ENCODE results near the gene DPYD.

Gene DPYD

DNA sequence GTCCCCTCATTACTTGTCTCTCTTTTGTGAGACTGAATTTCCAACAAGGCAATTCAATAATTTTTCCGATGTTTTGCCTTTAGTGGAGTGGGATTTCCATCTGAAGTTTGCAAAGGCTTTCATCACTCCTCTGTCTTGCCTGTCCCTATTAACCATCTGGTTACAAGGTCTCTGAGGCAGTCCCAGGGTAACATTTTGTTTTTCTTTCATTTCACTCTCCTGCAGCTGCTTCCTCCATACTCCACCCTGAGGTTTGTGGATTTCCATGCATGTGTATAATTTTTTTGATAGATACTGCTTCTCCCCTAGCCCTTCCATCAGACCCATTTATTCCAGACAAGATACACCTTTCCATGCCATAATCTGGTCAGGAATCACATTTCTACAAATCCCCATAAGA lies 832.4 kb downstream of the DPYD start:
- Histone ChIP-seq H3K36me3 (ENCODE audit: control insufficient read depth in 1 of 2, insufficient read depth in 2 of 2, low read length in 2 of 2) (no peaks in the 10 kb centered on the region), H3K4me1 (ENCODE audit: control insufficient read depth in 1 of 2, insufficient read depth in 2 of 2, low read length in 2 of 2) (no peaks in the 10 kb centered on the region), H3K27ac (ENCODE audit: low read length) (no peak overlapping the region), H3K27me3 (ENCODE audit: low read depth, low read length) (no peaks in the 10 kb centered on the region), H3K4me3 (ENCODE audit: low read depth in 1 of 2, low read length in 2 of 2) (no peak overlapping the region), H3K9me3 (ENCODE audit: control insufficient read depth in 1 of 2, low read length in 2 of 2) (no peaks in the 10 kb centered on the region)

- Histone ChIP-seq H3K36me3 (ENCODE audit: control insufficient read depth in 1 of 2, insufficient read depth in 2 of 2, low read length in 2 of 2) (no peaks in the 10 kb centered on the region), H3K4me1 (ENCODE audit: control insufficient read depth in 1 of 2, insufficient read depth in 2 of 2, low read length in 2 of 2) (no peaks in the 10 kb centered on the region), H3K27me3 (ENCODE audit: low read depth, low read length) (no peaks in the 10 kb centered on the region), H3K4me3 (ENCODE audit: low read depth in 1 of 2, low read length in 2 of 2) (no peak overlapping the region), H3K9me3 (ENCODE audit: control insufficient read depth in 1 of 2, low read length in 2 of 2) (no peaks in the 10 kb centered on the region), H3K27ac (ENCODE audit: low read length) (no peak overlapping the region)
Observed at GRCh38 chr1:97084546-97084945, 836.3 kb downstream of the DPYD start.

GRCh38 chr1:97082160-97082848 lies 838.5 kb downstream of the DPYD start:
- Histone ChIP-seq H3K4me1 (ENCODE audit: control insufficient read depth in 1 of 2, insufficient read depth in 2 of 2, low read length in 2 of 2) (no peaks in the 10 kb centered on the region), H3K4me3 (ENCODE audit: low read depth in 1 of 2, low read length in 2 of 2) (no peak overlapping the region), H3K27ac (ENCODE audit: low read length) (no peak overlapping the region), H3K27me3 (ENCODE audit: low read depth, low read length) (no peaks in the 10 kb centered on the region), H3K9me3 (ENCODE audit: control insufficient read depth in 1 of 2, low read length in 2 of 2) (no peaks in the 10 kb centered on the region), H3K36me3 (ENCODE audit: control insufficient read depth in 1 of 2, insufficient read depth in 2 of 2, low read length in 2 of 2) (peaks cover 3 to 4% of the 10 kb centered on the region in 2 donors)

- H3K4me1 ChIP-seq (ENCODE audit: control insufficient read depth in 1 of 2, insufficient read depth in 2 of 2, low read length in 2 of 2), result no peaks in the 10 kb centered on the region
Observed at GRCh38 chr1:97078872-97079271, 842.0 kb downstream of the DPYD start.

GRCh38 chr1:97077221-97077620 lies 843.6 kb downstream of the DPYD start:
- Histone ChIP-seq H3K27ac (ENCODE audit: low read length) (no peak overlapping the region), H3K36me3 (ENCODE audit: control insufficient read depth in 1 of 2, insufficient read depth in 2 of 2, low read length in 2 of 2) (peaks cover 3 to 4% of the 10 kb centered on the region in 2 donors), H3K27me3 (ENCODE audit: low read depth, low read length) (no peaks in the 10 kb centered on the region), H3K4me3 (ENCODE audit: low read depth in 1 of 2, low read length in 2 of 2) (no peak overlapping the region), H3K4me1 (ENCODE audit: control insufficient read depth in 1 of 2, insufficient read depth in 2 of 2, low read length in 2 of 2) (no peaks in the 10 kb centered on the region), H3K9me3 (ENCODE audit: control insufficient read depth in 1 of 2, low read length in 2 of 2) (no peaks in the 10 kb centered on the region)

More at GRCh38 chr1:97078872-97079271, 842.0 kb downstream of the DPYD start:
- no peaks in the 10 kb centered on the region for H3K9me3 ChIP-seq (ENCODE audit: control insufficient read depth in 1 of 2, low read length in 2 of 2)
- H3K27ac ChIP-seq (ENCODE audit: low read length), result no peak overlapping the region
- peaks cover 3 to 4% of the 10 kb centered on the region in 2 donors for H3K36me3 ChIP-seq (ENCODE audit: control insufficient read depth in 1 of 2, insufficient read depth in 2 of 2, low read length in 2 of 2)
- no peaks in the 10 kb centered on the region for H3K27me3 ChIP-seq (ENCODE audit: low read depth, low read length)
- no peak overlapping the region for H3K4me3 ChIP-seq (ENCODE audit: low read depth in 1 of 2, low read length in 2 of 2)

- Histone ChIP-seq H3K27ac (ENCODE audit: low read length) (no peak overlapping the region), H3K27me3 (ENCODE audit: low read depth, low read length) (no peaks in the 10 kb centered on the region), H3K4me1 (ENCODE audit: control insufficient read depth in 1 of 2, insufficient read depth in 2 of 2, low read length in 2 of 2) (no peaks in the 10 kb centered on the region), H3K36me3 (ENCODE audit: control insufficient read depth in 1 of 2, insufficient read depth in 2 of 2, low read length in 2 of 2) (peaks cover 3 to 4% of the 10 kb centered on the region in 2 donors), H3K4me3 (ENCODE audit: low read depth in 1 of 2, low read length in 2 of 2) (no peak overlapping the region), H3K9me3 (ENCODE audit: control insufficient read depth in 1 of 2, low read length in 2 of 2) (no peaks in the 10 kb centered on the region)
Observed at GRCh38 chr1:97074771-97075170, 846.1 kb downstream of the DPYD start.

- H3K36me3 ChIP-seq (ENCODE audit: control insufficient read depth in 1 of 2, insufficient read depth in 2 of 2, low read length in 2 of 2), result peaks cover 2% of the 10 kb centered on the region in 2 donors
- no peaks in the 10 kb centered on the region for H3K27me3 ChIP-seq (ENCODE audit: low read depth, low read length)
- no peaks in the 10 kb centered on the region for H3K4me1 ChIP-seq (ENCODE audit: control insufficient read depth in 1 of 2, insufficient read depth in 2 of 2, low read length in 2 of 2)
- no peaks in the 10 kb centered on the region for H3K9me3 ChIP-seq (ENCODE audit: control insufficient read depth in 1 of 2, low read length in 2 of 2)
- H3K27ac ChIP-seq (ENCODE audit: low read length), result no peak overlapping the region
- no peak overlapping the region for H3K4me3 ChIP-seq (ENCODE audit: low read depth in 1 of 2, low read length in 2 of 2)
Observed at GRCh38 chr1:97073936-97074335, 846.9 kb downstream of the DPYD start.

- H3K36me3 ChIP-seq (ENCODE audit: control insufficient read depth in 1 of 2, insufficient read depth in 2 of 2, low read length in 2 of 2), result no peaks in the 10 kb centered on the region
- H3K4me3 ChIP-seq (ENCODE audit: low read depth in 1 of 2, low read length in 2 of 2), result no peak overlapping the region
- no peaks in the 10 kb centered on the region for H3K27me3 ChIP-seq (ENCODE audit: low read depth, low read length)
- no peaks in the 10 kb centered on the region for H3K9me3 ChIP-seq (ENCODE audit: control insufficient read depth in 1 of 2, low read length in 2 of 2)
- no peaks in the 10 kb centered on the region for H3K4me1 ChIP-seq (ENCODE audit: control insufficient read depth in 1 of 2, insufficient read depth in 2 of 2, low read length in 2 of 2)
- H3K27ac ChIP-seq (ENCODE audit: low read length), result no peak overlapping the region
Observed at GRCh38 chr1:97073169-97073568, 847.7 kb downstream of the DPYD start.

DNA sequence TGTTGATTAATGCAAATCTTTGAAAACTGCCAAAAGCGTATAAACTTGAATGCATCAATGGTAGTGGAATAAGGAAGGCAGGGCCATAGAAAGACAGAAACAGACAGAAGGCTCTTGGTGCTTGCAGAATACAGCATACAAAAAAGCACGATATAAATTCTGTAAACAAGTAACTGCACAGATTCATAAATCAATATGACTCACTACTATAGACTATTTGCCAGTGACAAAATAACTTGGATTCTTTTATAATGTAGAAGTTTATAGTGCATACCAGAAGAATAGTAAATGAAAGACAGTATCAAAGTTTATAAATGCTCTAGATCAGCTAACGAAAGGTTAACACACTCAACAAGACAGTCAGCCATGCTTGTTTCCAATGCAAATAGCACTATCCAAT lies 849.7 kb downstream of the DPYD start:
- no peaks in the 10 kb centered on the region for H3K36me3 ChIP-seq (ENCODE audit: control insufficient read depth in 1 of 2, insufficient read depth in 2 of 2, low read length in 2 of 2)
- no peak overlapping the region for H3K27ac ChIP-seq (ENCODE audit: low read length)
- peaks cover 0 to 5% of the 10 kb centered on the region in 2 donors for H3K9me3 ChIP-seq (ENCODE audit: control insufficient read depth in 1 of 2, low read length in 2 of 2)
- no peaks in the 10 kb centered on the region for H3K4me1 ChIP-seq (ENCODE audit: control insufficient read depth in 1 of 2, insufficient read depth in 2 of 2, low read length in 2 of 2)
- H3K4me3 ChIP-seq (ENCODE audit: low read depth in 1 of 2, low read length in 2 of 2), result no peak overlapping the region
- no peaks in the 10 kb centered on the region for H3K27me3 ChIP-seq (ENCODE audit: low read depth, low read length)

GRCh38 chr1:97070376-97070775 lies 850.5 kb downstream of the DPYD start:
- Histone ChIP-seq H3K27me3 (ENCODE audit: low read depth, low read length) (no peaks in the 10 kb centered on the region), H3K9me3 (ENCODE audit: control insufficient read depth in 1 of 2, low read length in 2 of 2) (peaks cover 0 to 5% of the 10 kb centered on the region in 2 donors), H3K27ac (ENCODE audit: low read length) (no peak overlapping the region), H3K4me3 (ENCODE audit: low read depth in 1 of 2, low read length in 2 of 2) (no peak overlapping the region), H3K36me3 (ENCODE audit: control insufficient read depth in 1 of 2, insufficient read depth in 2 of 2, low read length in 2 of 2) (no peaks in the 10 kb centered on the region), H3K4me1 (ENCODE audit: control insufficient read depth in 1 of 2, insufficient read depth in 2 of 2, low read length in 2 of 2) (no peaks in the 10 kb centered on the region)

DNA sequence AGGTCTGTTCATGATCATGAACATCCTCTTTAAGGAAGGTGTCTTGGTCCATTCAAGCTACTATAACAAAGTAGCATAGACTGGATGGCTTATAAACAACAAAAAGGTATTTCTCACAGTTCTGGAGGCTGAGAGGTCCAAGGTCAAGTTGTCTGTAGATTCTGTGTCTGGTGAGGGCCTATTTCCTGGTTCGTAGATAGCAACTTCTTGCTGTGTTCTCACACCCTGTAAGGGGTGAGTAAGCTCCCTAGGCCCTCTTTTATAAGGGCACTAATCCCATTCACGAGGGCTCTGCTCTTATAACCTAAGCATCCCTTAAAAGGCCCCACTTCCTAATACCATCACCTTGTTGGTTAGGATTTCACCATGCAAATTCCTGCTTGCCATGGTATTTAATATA lies 851.5 kb downstream of the DPYD start:
- no peaks in the 10 kb centered on the region for H3K36me3 ChIP-seq (ENCODE audit: control insufficient read depth in 1 of 2, insufficient read depth in 2 of 2, low read length in 2 of 2)
- no peak overlapping the region for H3K4me3 ChIP-seq (ENCODE audit: low read depth in 1 of 2, low read length in 2 of 2)
- H3K27ac ChIP-seq (ENCODE audit: low read length), result no peak overlapping the region
- H3K4me1 ChIP-seq (ENCODE audit: control insufficient read depth in 1 of 2, insufficient read depth in 2 of 2, low read length in 2 of 2), result no peaks in the 10 kb centered on the region
- peaks cover 0 to 5% of the 10 kb centered on the region in 2 donors for H3K9me3 ChIP-seq (ENCODE audit: control insufficient read depth in 1 of 2, low read length in 2 of 2)
- H3K27me3 ChIP-seq (ENCODE audit: low read depth, low read length), result no peaks in the 10 kb centered on the region

DNA sequence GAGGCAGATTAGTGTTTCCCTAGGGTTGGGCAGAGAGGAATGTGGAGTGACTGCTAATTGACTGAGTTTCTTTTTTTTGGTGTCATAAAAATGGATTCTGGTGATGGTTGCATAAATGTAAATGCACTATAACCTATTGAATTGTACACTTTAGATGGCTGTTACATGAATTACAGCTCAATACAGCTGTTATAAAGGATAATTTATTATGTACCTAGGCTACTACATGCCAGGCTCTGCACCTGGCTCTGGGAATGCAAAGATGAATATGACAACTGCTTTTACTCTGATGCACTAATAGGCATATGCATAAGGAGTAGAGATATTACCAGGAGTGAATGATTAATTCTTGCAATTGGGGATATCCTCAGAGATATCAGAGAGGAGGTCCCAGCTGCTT lies 854.0 kb downstream of the DPYD start:
- no peaks in the 10 kb centered on the region for H3K27me3 ChIP-seq (ENCODE audit: low read depth, low read length)
- H3K36me3 ChIP-seq (ENCODE audit: control insufficient read depth in 1 of 2, insufficient read depth in 2 of 2, low read length in 2 of 2), result no peaks in the 10 kb centered on the region
- H3K27ac ChIP-seq (ENCODE audit: low read length), result no peak overlapping the region
- peaks cover 0 to 6% of the 10 kb centered on the region in 2 donors for H3K9me3 ChIP-seq (ENCODE audit: control insufficient read depth in 1 of 2, low read length in 2 of 2)
- no peaks in the 10 kb centered on the region for H3K4me1 ChIP-seq (ENCODE audit: control insufficient read depth in 1 of 2, insufficient read depth in 2 of 2, low read length in 2 of 2)
- no peak overlapping the region for H3K4me3 ChIP-seq (ENCODE audit: low read depth in 1 of 2, low read length in 2 of 2)

Measured in muscle layer of duodenum (tissue), 2 donors.